GM13976 (cell line): ENCODE measurements around the gene OXCT1.
A peak's percentile ranks its signal among the peaks of the same experiment; 100 is the strongest.

ENCODE experiments used
- DNase-seq: peaks from one replicate; pipeline ENCODE4 v3.0.0; 2012; ENCODE audit warnings: low spot score
- CTCF ChIP-seq: IDR thresholded peaks from 2 replicates; pipeline ENCODE4 v1.5.1; 2012; ENCODE audit warnings: borderline replicate concordance, mild to moderate bottlenecking; ENCODE audit not compliant: insufficient read depth; ENCODE audit errors: extremely low read depth, missing control alignments, control extremely low read depth
- in situ Hi-C: fragments of 300-500 bp; cut with MboI; formaldehyde crosslinking; loops from one replicate; pipeline ENCODE4 v1.12.0; 2022; ENCODE audit warnings: low sequenced_read_pairs, mixed read lengths, inconsistent platforms; ENCODE audit not compliant: unreplicated experiment

OXCT1 gene

GRCh38 chr5:41695920-41696582, 174.2 kb downstream of the OXCT1 start:
- no peak for DNase-seq
- in situ Hi-C loops, result loop anchor here (25.0 kb wide), 1 partner anchor 366 kb away; no protein-coding TSS in a partner anchor
- peak; percentile 37 for TF ChIP-seq CTCF

- DNase-seq, result no peak
- in situ Hi-C loops, result loop anchor here (25.0 kb wide), 1 partner anchor 376 kb away; no protein-coding TSS in a partner anchor
- no peak for TF ChIP-seq CTCF
Measured at GRCh38 chr5:41686767-41687166, 183.5 kb downstream of the OXCT1 start.

- in situ Hi-C loops, result loop anchor here (25.0 kb wide), 1 partner anchor 376 kb away; no protein-coding TSS in a partner anchor
- no peak for TF ChIP-seq CTCF
- no peak for DNase-seq
Measured at GRCh38 chr5:41686191-41686590, 184.0 kb downstream of the OXCT1 start.

- TF ChIP-seq CTCF, result no peak
- in situ Hi-C loops, result loop anchor here (25.0 kb wide), 1 partner anchor 379 kb away; no protein-coding TSS in a partner anchor
- no peak for DNase-seq
Measured at GRCh38 chr5:41683181-41683580, 187.0 kb downstream of the OXCT1 start.

- no peak for DNase-seq
- in situ Hi-C loops, result loop anchor here (25.0 kb wide), 1 partner anchor 380 kb away; no protein-coding TSS in a partner anchor
- TF ChIP-seq CTCF, result no peak
Measured at GRCh38 chr5:41682641-41683040, 187.6 kb downstream of the OXCT1 start.

- no peak for TF ChIP-seq CTCF
- in situ Hi-C loops, result loop anchor here (25.0 kb wide), 1 partner anchor 380 kb away; no protein-coding TSS in a partner anchor
- no peak for DNase-seq
Measured at GRCh38 chr5:41681840-41682239, 188.4 kb downstream of the OXCT1 start.
